GM21717 (cell line): ENCODE measurements around the gene KCNMB2.

Experiments used
- ATAC-seq: cut with Tn5 transposase; IDR thresholded peaks from one replicate; pipeline ENCODE4 v1.9.1; 2021; ENCODE audit warnings: mild to moderate bottlenecking, moderate library complexity; ENCODE audit not compliant: unreplicated experiment

Gene KCNMB2

DNA sequence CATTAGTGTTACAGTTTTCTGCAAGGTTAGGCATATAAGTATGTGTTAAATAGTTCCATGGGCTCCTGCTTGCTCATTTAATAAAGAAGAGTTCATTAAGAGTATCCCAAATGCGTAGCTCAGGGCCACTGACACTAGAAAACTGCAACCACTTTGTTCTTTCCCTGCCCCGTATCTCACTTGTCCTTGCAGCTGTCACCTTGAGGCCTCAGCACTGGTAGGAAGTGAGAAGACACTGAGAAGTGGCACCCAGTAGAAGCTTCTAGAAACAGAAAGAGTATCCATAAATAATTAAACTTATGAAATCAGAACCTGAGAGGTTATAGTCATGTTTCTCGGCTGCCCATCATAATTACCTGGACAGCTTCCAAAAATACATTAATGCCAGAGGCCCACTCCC is 266.0 kb downstream of the KCNMB2 start:
- ATAC-seq, result no peak

DNA sequence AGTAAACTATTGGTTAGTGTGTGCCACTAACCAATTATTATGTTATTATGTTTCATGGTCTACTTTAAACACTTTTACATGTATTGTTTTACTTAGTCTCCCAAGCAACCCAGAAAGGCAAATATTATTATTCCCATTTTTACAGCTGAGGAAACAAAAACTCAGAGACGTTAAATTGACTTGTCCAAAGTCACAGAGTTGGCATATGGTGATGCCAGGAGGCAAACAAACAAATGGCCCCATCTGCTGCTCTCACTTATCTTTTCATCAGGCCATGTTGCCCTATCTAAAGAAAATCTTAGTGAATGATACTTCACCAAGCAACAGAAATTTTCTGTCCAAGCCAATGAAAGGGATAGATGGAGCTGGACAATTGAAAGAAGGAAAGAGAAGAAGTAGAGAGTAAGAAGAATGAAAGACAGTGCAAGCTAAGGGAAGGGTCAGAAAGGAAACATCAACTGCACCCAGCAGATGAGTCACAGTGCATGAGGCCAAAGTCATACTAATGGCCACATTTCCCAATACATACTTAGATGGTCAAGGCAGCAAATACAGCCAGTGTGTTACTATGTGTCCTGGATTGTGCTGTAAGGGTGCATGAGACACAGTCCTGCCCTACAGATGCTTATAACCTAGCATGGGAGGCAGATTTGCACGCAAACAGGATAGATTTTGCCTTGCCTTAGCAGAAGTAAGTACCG is 266.9 kb downstream of the KCNMB2 start:
- no peak for ATAC-seq

- ATAC-seq, result no peak
These were observed 268.4 kb downstream of the KCNMB2 start for GRCh38 chr3:178804606-178805005.

DNA sequence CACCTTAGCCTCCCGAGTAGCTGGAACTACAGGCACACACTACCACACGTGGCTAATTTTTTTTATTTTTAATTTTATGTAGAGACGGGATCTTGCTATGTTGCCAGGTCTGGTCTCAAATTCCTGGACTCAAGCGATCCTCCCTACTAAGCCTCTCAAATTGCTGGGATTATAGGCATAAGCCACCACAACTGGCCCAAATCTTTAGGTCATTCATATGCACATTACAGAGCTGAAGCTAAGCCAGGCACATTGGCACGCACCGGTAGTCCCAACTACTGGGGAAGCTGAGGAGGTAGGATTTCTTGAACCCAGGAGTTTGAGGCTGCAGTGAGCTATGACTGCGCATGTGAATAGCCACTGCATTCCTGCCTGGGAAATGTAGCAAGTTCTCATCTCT is 269.5 kb downstream of the KCNMB2 start:
- ATAC-seq, result no peak

GRCh38 chr3:178806651-178807050 is 270.4 kb downstream of the KCNMB2 start:
- ATAC-seq, result no peak

DNA sequence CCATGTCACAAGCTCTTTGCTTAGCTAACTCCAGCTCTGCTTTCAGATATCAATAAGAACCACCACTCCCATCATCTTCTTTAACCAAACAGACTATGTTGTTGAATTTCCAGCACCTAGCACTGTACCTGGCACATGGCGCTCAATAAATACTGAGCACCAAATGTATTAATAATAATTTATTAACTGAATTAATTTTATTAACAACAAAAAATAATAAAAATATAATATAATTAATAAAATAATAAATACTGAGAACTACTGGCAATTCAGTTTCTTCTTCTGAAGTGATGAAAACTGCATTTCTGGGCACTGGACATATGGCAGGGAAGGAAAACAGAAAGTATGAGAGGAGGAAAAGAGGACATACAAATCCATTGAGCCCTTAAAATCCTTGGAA is 271.5 kb downstream of the KCNMB2 start:
- no peak for ATAC-seq

DNA sequence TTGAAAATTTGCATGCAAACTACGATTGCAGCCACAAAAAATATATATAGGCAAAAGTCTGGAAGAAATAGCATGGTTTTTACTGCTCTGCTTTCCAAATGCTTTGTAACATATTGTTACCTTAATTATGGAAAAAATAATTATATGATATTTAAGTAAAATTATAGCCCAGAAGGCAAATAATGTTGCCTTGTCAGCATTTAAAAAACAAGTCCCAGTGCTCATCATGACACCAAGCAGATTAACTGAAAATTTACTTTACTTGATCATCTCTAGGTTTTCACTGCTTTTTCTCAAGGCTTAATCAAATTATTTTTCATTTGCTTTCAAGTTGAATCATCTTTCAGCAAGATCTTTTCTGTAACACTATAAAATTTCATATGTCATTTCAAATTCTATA is 272.5 kb downstream of the KCNMB2 start:
- no peak for ATAC-seq

DNA sequence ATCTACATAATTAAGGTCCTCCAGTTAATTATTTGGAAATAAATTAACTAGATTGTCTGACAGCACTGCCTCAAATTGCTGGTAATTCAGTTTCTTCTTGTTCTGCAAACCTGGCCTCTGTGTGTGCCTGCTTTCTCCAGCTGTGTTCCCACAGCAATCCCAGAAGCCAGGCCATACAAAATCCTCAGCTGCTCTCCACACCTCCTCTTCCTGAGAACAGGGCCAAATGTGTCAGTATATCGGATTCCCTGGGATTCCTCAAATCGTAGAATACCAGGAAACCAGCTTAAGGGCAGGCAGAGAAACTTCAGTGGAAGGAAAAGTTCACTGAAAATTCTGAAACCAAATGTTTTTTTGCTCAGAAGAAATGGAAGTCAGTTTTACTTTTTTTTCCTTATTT is 273.9 kb downstream of the KCNMB2 start:
- no peak for ATAC-seq

- ATAC-seq, result no peak
These were observed 286.5 kb downstream of the KCNMB2 start for GRCh38 chr3:178822722-178823121.

GRCh38 chr3:178823150-178823549 is 286.9 kb downstream of the KCNMB2 start:
- ATAC-seq, result no peak

DNA sequence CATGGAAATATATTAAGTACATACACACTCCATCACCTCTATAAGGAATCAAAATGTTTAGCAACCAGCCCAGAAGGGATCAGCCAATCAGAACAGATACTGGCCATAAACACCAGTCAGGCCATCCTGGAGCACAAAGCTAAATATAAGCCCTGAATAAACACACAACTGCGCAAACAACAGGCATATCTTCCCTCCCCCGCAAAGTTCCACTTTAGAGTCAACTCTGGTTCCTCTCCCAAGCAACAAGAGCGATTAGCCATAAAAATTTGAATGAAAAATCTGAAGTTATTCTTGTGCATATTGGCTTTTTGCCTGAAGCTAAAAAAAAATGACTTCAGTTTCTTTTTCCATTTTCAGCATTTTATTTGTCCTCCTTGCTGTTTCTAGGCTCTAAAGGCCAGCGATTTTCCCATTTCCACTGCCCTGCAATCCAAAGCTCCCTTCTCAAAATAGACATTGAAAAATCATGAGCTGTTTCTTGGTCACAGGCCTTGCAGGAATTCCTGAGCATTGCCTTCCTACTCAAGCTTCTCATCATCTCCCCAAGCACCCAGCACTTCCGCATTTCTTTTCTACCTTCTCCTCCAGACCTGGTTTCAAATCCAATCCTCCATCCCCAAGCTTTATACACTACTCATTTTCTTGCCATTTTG is 287.5 kb downstream of the KCNMB2 start:
- ATAC-seq, result no peak

DNA sequence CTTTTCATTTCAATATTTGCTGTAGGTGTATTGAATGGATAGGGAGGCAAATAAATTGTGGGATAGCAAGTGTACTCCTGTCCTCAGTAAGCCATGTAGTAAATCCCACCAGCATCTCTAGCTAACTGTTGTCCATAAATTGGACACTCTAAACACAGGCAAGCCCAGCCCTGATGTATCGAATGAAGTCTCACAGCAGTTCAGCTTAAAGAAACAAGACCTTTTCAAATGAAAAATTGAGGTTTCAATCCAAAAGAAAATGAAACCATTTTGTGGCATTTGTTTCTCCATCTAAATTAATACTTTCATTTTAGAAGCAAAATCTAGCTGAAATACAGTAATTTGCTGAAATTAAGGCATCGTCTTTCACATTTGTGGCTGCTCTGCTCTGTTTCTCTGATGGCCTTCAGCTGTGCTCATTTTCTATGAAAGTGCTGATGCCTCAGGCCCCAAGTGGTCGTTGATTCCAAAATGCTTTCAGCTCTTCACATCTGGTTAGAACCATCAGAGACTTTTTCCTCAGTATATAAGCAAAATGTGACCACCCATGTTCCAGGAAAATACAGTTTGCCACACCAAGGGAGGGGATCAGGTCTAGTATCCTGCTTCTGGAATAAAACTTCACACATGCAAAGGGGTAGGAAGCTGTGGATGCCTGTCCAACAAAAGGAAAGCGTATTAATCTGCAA is 290.3 kb downstream of the KCNMB2 start:
- peak; percentile 78 for ATAC-seq

- no peak for ATAC-seq
These were observed 291.1 kb downstream of the KCNMB2 start for GRCh38 chr3:178827285-178827856.

DNA sequence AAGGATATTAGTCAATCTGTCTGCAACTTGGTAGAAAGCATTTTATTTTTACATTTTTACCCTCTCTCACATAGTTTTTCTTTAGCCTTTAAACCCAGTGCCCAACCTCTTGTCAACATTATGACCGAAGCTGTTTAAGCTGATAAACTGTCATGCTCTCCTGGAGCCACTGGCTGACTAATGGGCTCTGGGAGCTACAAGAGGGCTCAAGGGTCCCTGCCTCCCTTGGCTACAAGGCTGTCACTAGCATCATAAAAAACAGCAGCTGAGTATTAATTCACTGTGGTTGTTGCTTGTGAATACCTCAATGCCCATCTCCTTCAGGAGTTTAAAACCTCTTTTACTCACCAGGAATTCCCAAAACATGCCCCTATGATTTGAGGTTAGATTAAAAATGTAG is 297.5 kb downstream of the KCNMB2 start:
- no peak for ATAC-seq

GRCh38 chr3:178835033-178835432 is 298.8 kb downstream of the KCNMB2 start:
- ATAC-seq, result no peak

- no peak for ATAC-seq
These were observed 301.3 kb downstream of the KCNMB2 start for GRCh38 chr3:178837512-178837911.

GRCh38 chr3:178840586-178840985 is 304.4 kb downstream of the KCNMB2 start:
- no peak for ATAC-seq

DNA sequence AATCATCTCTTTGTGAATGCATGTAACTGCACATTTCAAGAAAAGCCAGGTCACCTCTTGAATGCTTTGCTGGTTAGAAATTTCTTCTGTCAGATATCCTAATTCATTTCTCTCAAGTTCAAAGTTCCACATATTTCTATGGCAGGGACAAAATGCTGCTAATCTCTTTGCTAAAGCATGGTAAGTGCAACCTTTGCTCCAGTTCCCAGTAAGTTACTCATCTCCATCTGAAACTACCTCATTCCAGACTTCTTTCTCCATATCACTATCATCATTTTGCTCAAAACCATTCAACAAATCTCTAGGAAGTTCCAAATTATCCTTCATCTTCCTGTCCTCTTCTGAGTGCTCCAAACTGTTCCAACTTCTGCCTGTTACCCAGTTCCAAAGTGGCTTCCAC is 304.8 kb downstream of the KCNMB2 start:
- ATAC-seq, result no peak

DNA sequence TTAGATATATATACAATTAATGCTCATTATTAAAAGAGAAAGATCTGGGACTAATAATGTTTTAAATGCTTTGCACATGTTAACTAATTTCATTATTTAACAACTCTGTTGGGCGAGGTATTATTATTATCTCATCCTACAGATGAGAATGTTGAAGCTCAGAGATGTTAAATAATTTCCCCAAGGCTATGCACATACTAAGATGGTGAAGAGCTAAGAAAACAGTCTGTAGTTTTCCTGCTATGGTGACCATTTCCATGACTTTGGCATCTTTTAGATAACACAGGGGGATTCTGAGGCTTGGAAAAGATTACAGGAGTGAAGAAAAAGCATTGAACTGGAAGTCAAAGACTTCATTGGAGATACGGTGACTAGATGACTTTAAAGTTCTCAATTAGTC is 308.7 kb downstream of the KCNMB2 start:
- no peak for ATAC-seq

GRCh38 chr3:178845420-178846118 is 309.3 kb downstream of the KCNMB2 start:
- ATAC-seq, result no peak

DNA sequence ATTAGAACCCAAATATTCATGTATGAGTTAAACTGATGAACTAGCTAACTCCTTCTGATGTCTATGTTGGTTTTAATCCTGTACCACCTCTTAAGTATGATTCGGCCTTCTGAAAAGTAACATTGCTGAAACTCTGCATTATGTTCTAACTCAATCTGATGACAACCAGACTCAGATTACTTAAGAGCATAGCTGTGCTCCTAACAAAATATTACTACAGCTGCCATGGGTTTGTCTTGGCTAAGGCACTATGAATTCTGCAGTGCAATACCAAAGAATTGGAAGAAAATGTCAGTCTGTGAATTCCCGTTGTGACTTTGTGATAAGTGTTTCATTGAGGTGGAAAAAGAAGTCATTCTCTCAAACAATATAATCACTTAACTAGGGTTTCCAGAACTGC is 311.0 kb downstream of the KCNMB2 start:
- ATAC-seq, result no peak
